Fibroblast of lung (primary cell): Measurements from ENCODE around the gene ICA1L.

Experiments used
- CTCF ChIP-seq, 2 donors: IDR thresholded peaks in 1 of 2; conservative IDR thresholded peaks in 1 of 2; 1 replicate in 1 of 2; 2 replicates in 1 of 2; pipeline ENCODE4 v1.5.1; 2011 to 2012; ENCODE audit warnings: low read length in 2 of 2, control low read depth in 1 of 2, inconsistent platforms in 1 of 2, low read depth in 1 of 2, mild to moderate bottlenecking in 1 of 2
- EZH2 ChIP-seq: IDR thresholded peaks from 2 replicates; pipeline ENCODE4 v1.5.1; 2012; ENCODE audit warnings: low read length, control low read depth, mild to moderate bottlenecking; ENCODE audit errors: missing control alignments

GRCh38 chr2:202768273-202768672 lies 103.3 kb downstream of the ICA1L start:
- TF ChIP-seq EZH2 (no peak), CTCF (conservative IDR thresholded peaks at IDR 0.05 in 1 of 2, IDR thresholded peaks at IDR 0.05 in 1 of 2; ENCODE audit: low read depth in 1 of 2, low read length in 2 of 2) (no peak)
